ENCODE data around the gene CITED2. TPM values are rescaled to one million over a fixed set of nuclear protein-coding genes. Genes with fewer than 3 reads are reported as not detected.

CITED2 gene
- total RNA-seq, 1 donor, result 223 TPM

DNA sequence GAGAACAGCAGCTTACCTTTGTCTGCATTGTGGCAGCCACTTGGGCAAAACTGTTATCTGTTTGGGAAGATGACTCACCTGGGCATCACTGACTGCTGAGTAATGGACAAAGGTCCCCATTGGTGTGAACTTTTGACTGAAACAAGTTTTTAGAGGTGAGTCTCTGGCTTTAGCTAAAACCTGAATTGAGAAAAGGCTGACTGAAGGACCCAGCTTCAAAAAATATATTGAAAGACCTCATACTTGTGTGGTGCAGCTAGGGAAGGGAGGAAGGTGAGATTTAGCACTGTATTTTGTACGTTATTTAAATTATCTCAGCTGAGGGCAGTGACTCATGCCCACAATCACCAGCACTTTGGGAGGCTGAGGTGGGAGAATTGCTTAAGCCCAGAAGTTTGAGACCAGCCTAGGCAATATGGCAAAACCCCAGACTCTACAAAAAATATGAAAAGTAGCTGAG, 4.5 kb upstream of the CITED2 start:
- Histone ChIP-seq H3K27me3 (ENCODE audit: insufficient read depth, low read length) (no peaks in the 10 kb centered on the region), H3K9me3 (ENCODE audit: low read depth, low read length) (no peaks in the 10 kb centered on the region), H3K27ac (ENCODE audit: low read depth, low read length) (peak overlapping the region; percentile 40), H4K20me1 (ENCODE audit: insufficient read depth, low read length) (peaks cover 4% of the 10 kb centered on the region), H3K4me1 (ENCODE audit: insufficient read depth, low read length) (peaks cover 38% of the 10 kb centered on the region), H3K79me2 (ENCODE audit: insufficient read depth, low read length) (peaks cover 17% of the 10 kb centered on the region), H3K4me2 (ENCODE audit: insufficient read depth, low read length) (no peak overlapping the region), H3K36me3 (ENCODE audit: insufficient read depth, low read length) (peaks cover 4% of the 10 kb centered on the region), H2AFZ (ENCODE audit: low read length) (no peak overlapping the region), H3K4me3 (ENCODE audit: insufficient read depth, low read length) (no peak overlapping the region)
- TF ChIP-seq, protein P1, sequence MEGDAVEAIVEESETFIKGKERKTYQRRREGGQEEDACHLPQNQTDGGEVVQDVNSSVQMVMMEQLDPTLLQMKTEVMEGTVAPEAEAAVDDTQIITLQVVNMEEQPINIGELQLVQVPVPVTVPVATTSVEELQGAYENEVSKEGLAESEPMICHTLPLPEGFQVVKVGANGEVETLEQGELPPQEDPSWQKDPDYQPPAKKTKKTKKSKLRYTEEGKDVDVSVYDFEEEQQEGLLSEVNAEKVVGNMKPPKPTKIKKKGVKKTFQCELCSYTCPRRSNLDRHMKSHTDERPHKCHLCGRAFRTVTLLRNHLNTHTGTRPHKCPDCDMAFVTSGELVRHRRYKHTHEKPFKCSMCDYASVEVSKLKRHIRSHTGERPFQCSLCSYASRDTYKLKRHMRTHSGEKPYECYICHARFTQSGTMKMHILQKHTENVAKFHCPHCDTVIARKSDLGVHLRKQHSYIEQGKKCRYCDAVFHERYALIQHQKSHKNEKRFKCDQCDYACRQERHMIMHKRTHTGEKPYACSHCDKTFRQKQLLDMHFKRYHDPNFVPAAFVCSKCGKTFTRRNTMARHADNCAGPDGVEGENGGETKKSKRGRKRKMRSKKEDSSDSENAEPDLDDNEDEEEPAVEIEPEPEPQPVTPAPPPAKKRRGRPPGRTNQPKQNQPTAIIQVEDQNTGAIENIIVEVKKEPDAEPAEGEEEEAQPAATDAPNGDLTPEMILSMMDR (IDR thresholded peaks at IDR 0.05; ENCODE audit: extremely low read depth, low read depth, low read length), result no peak
- no peak for DNase-seq (ENCODE audit: insufficient read length, low spot score, missing footprints)

DNA sequence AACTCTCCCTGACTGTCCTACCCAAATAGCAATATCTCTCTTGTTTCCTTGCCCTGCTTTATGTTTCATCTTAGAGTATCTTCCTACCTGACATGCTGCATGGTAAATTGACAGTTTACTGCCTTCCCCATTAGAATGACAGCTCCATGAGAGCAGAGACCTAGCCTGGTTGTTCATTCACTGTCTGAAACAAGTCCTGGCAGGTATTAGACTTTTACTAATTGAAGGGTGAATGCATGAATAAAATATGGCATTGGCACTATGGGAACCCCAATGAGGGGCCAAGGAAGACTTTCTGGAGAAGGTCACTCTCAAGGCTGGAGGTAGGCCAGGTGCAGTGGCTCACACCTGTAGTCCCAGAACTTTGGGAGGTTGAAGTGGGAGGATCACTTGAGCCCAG, 3.8 kb upstream of the CITED2 start:
- H3K4me3 ChIP-seq (ENCODE audit: insufficient read depth, low read length), result no peak overlapping the region
- H3K27me3 ChIP-seq (ENCODE audit: insufficient read depth, low read length), result no peaks in the 10 kb centered on the region
- no peak overlapping the region for H3K27ac ChIP-seq (ENCODE audit: low read depth, low read length)
- peaks cover 24% of the 10 kb centered on the region for H3K79me2 ChIP-seq (ENCODE audit: insufficient read depth, low read length)
- H4K20me1 ChIP-seq (ENCODE audit: insufficient read depth, low read length), result peaks cover 11% of the 10 kb centered on the region
- peaks cover 34% of the 10 kb centered on the region for H3K4me1 ChIP-seq (ENCODE audit: insufficient read depth, low read length)
- H3K4me2 ChIP-seq (ENCODE audit: insufficient read depth, low read length), result no peak overlapping the region
- TF ChIP-seq, protein P1 (IDR thresholded peaks at IDR 0.05; ENCODE audit: extremely low read depth, low read depth, low read length), result no peak
- H3K36me3 ChIP-seq (ENCODE audit: insufficient read depth, low read length), result peaks cover 11% of the 10 kb centered on the region
- H3K9me3 ChIP-seq (ENCODE audit: low read depth, low read length), result no peaks in the 10 kb centered on the region
- no peak overlapping the region for H2AFZ ChIP-seq (ENCODE audit: low read length)
- no peak for DNase-seq (ENCODE audit: insufficient read length, low spot score, missing footprints)

DNA sequence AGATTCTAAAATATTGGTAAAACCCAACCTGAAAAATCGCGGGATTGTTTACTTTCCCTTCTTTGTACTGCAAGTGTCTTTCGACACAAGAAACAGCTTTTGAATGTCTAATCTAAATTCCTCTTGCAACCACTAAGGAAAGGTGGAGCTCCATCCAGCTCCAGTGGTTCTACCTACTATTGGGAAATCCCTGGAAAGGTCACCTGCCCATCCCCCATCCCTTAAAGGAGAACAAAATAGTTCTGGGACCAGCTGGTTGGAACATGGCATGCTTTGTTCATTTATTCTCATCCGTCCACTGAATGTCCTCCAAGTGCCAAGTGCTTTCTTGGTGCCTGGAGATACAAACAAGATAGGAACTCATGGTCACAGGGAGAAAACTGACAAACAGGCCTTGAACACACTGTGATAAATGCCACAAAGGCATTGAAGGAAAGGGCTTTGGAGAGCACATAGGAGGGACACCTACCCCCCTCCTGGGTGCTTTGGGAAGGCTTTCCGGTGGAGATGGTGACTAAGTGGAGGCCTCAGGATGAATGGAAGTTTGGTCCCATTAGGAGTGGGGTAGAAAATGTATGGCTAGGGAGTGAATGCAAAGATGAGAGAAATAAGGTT, 2.3 kb upstream of the CITED2 start:
- H3K4me1 ChIP-seq (ENCODE audit: insufficient read depth, low read length), result peaks cover 30% of the 10 kb centered on the region
- H3K4me3 ChIP-seq (ENCODE audit: insufficient read depth, low read length), result peak overlapping the region; percentile 94
- no peaks in the 10 kb centered on the region for H3K9me3 ChIP-seq (ENCODE audit: low read depth, low read length)
- TF ChIP-seq, protein P1 (IDR thresholded peaks at IDR 0.05; ENCODE audit: extremely low read depth, low read depth, low read length), result no peak
- H3K36me3 ChIP-seq (ENCODE audit: insufficient read depth, low read length), result peaks cover 24% of the 10 kb centered on the region
- H3K27ac ChIP-seq (ENCODE audit: low read depth, low read length), result peak overlapping the region; percentile 94
- no peak for DNase-seq (ENCODE audit: insufficient read length, low spot score, missing footprints)
- H3K4me2 ChIP-seq (ENCODE audit: insufficient read depth, low read length), result peak overlapping the region; percentile 93
- peaks cover 37% of the 10 kb centered on the region for H3K79me2 ChIP-seq (ENCODE audit: insufficient read depth, low read length)
- H3K27me3 ChIP-seq (ENCODE audit: insufficient read depth, low read length), result no peaks in the 10 kb centered on the region
- H2AFZ ChIP-seq (ENCODE audit: low read length), result no peak overlapping the region
- peaks cover 25% of the 10 kb centered on the region for H4K20me1 ChIP-seq (ENCODE audit: insufficient read depth, low read length)

DNA sequence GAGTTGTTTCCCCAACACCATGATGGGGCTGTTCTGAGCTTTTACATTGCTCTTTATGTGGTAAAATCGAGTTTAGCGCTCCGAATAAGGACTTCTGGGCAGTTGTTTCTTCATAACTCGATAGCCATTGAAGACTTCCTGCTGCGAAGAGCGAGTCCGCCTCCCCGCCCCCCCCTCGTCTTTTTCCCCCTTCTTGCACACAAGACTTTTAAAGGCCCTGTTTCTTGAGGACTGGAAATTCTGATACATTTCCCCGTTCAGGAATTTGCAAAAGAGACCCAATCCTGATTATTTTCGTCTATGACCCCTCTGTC, 1.5 kb upstream of the CITED2 start:
- Histone ChIP-seq H3K9me3 (ENCODE audit: low read depth, low read length) (no peaks in the 10 kb centered on the region), H3K4me3 (ENCODE audit: insufficient read depth, low read length) (peak overlapping the region; percentile 94), H4K20me1 (ENCODE audit: insufficient read depth, low read length) (peaks cover 26% of the 10 kb centered on the region), H3K4me2 (ENCODE audit: insufficient read depth, low read length) (peak overlapping the region; percentile 93), H3K27ac (ENCODE audit: low read depth, low read length) (peak overlapping the region; percentile 94), H2AFZ (ENCODE audit: low read length) (peak overlapping the region; percentile 63), H3K36me3 (ENCODE audit: insufficient read depth, low read length) (peaks cover 29% of the 10 kb centered on the region), H3K4me1 (ENCODE audit: insufficient read depth, low read length) (peaks cover 23% of the 10 kb centered on the region), H3K27me3 (ENCODE audit: insufficient read depth, low read length) (no peaks in the 10 kb centered on the region), H3K79me2 (ENCODE audit: insufficient read depth, low read length) (peaks cover 44% of the 10 kb centered on the region)
- TF ChIP-seq, protein P1 (IDR thresholded peaks at IDR 0.05; ENCODE audit: extremely low read depth, low read depth, low read length), result no peak
- DNase-seq (ENCODE audit: insufficient read length, low spot score, missing footprints), result peak; percentile 86

Measured in osteoblast (primary cell).